ENCODE data around the gene TPO. TPM values are rescaled to one million over a fixed set of nuclear protein-coding genes. Genes with fewer than 3 reads are reported as not detected.

TPO gene
- polyA plus RNA-seq, 3 donors, result not detected

GRCh38 chr2:1461507-1462390 is 48.5 kb downstream of the TPO start:
- intact Hi-C loops (cut with micrococcal nuclease), result no loop called here
- H3K4me1 ChIP-seq (ENCODE audit: control insufficient read depth in 1 of 2, insufficient read depth in 2 of 2, low read length in 2 of 2), result no peaks in the 10 kb centered on the region
- no peak overlapping the region for H3K27ac ChIP-seq (ENCODE audit: low read depth in 1 of 2, low read length in 2 of 2)
- no peaks in the 10 kb centered on the region for H3K27me3 ChIP-seq (ENCODE audit: control insufficient read depth in 2 of 2, insufficient read depth in 2 of 2, low read length in 2 of 2)
- no peak overlapping the region for H3K4me3 ChIP-seq (replicated peaks in 1 of 3; ENCODE audit: low read depth in 2 of 3, low read length in 3 of 3)
- no peak overlapping the region for H2AFZ ChIP-seq (ENCODE audit: insufficient read depth, low read depth, low read length, poor library complexity, severe bottlenecking)
- no peaks in the 10 kb centered on the region for H3K79me2 ChIP-seq (ENCODE audit: insufficient read depth, low read length)
- Mint-ChIP-seq H3K9me3 (peaks cover 0 to 2% (median 0%) of the 10 kb centered on the region in 7 donors), H3K4me1 (no peaks in the 10 kb centered on the region), H3K36me3 (no peaks in the 10 kb centered on the region), H3K27ac (no peak overlapping the region), H3K4me3 (no peak overlapping the region), H3K27me3 (ENCODE audit: low read depth in 3 of 3) (peaks cover 0 to under 1% (median 0%) of the 10 kb centered on the region in 3 donors)
- H3K36me3 ChIP-seq (replicated peaks in 1 of 2; ENCODE audit: control insufficient read depth in 1 of 2, insufficient read depth in 2 of 2, low read length in 2 of 2), result no peaks in the 10 kb centered on the region
- WGBS (ENCODE audit: insufficient coverage), result 76% methylated on average over 24 of the region's 28 CpGs
- no peak for TF ChIP-seq CTCF (IDR thresholded peaks at IDR 0.05)
- H3K4me2 ChIP-seq (replicated peaks; ENCODE audit: extremely low read depth, low read length, poor library complexity, severe bottlenecking), result no peak overlapping the region
- H3K9me3 ChIP-seq (replicated peaks in 1 of 2; ENCODE audit: control insufficient read depth in 1 of 2, insufficient read depth in 1 of 2, low read length in 2 of 2), result no peaks in the 10 kb centered on the region
- no peaks in the 10 kb centered on the region for H4K20me1 ChIP-seq (ENCODE audit: insufficient read depth, low read length)
- DNase-seq, result no peak
- H3K9ac ChIP-seq (ENCODE audit: insufficient read depth, low read length, poor library complexity, severe bottlenecking), result no peak overlapping the region

GRCh38 chr2:1462994-1463393 is 49.7 kb downstream of the TPO start:
- no peak for TF ChIP-seq CTCF (IDR thresholded peaks at IDR 0.05)
- Histone ChIP-seq H3K9ac (ENCODE audit: insufficient read depth, low read length, poor library complexity, severe bottlenecking) (no peak overlapping the region), H3K79me2 (ENCODE audit: insufficient read depth, low read length) (no peaks in the 10 kb centered on the region), H4K20me1 (ENCODE audit: insufficient read depth, low read length) (no peaks in the 10 kb centered on the region), H3K4me1 (ENCODE audit: control insufficient read depth in 1 of 2, insufficient read depth in 2 of 2, low read length in 2 of 2) (no peaks in the 10 kb centered on the region), H3K4me2 (replicated peaks; ENCODE audit: extremely low read depth, low read length, poor library complexity, severe bottlenecking) (no peak overlapping the region), H3K27me3 (ENCODE audit: control insufficient read depth in 2 of 2, insufficient read depth in 2 of 2, low read length in 2 of 2) (no peaks in the 10 kb centered on the region), H3K36me3 (replicated peaks in 1 of 2; ENCODE audit: control insufficient read depth in 1 of 2, insufficient read depth in 2 of 2, low read length in 2 of 2) (no peaks in the 10 kb centered on the region), H3K4me3 (replicated peaks in 1 of 3; ENCODE audit: low read depth in 2 of 3, low read length in 3 of 3) (no peak overlapping the region), H2AFZ (ENCODE audit: insufficient read depth, low read depth, low read length, poor library complexity, severe bottlenecking) (no peak overlapping the region), H3K27ac (ENCODE audit: low read depth in 1 of 2, low read length in 2 of 2) (no peak overlapping the region), H3K9me3 (replicated peaks in 1 of 2; ENCODE audit: control insufficient read depth in 1 of 2, insufficient read depth in 1 of 2, low read length in 2 of 2) (no peaks in the 10 kb centered on the region)
- Mint-ChIP-seq H3K27ac (no peak overlapping the region), H3K4me3 (no peak overlapping the region), H3K27me3 (ENCODE audit: low read depth in 3 of 3) (peaks cover 0 to 3% (median 0%) of the 10 kb centered on the region in 3 donors), H3K36me3 (no peaks in the 10 kb centered on the region), H3K9me3 (peaks cover 0 to 3% (median 0%) of the 10 kb centered on the region in 7 donors), H3K4me1 (no peaks in the 10 kb centered on the region)
- intact Hi-C loops (cut with micrococcal nuclease), result no loop called here
- 85% methylated on average over 3 of the region's 4 CpGs for WGBS (ENCODE audit: insufficient coverage)
- DNase-seq, result no peak

Measured in CD14-positive monocyte (primary cell).